HCT116 (cell line): ENCODE measurements around the gene ARMC12. TPM values are rescaled to one million over a fixed set of nuclear protein-coding genes. Genes with fewer than 3 reads are reported as not detected.
"Not testable (repeated sequence)": the region's sequence is repeated elsewhere in the genome, so short reads cannot be mapped to it uniquely, and the experiment has no call there.

Experiments used
- ATAC-seq: fragments of 200-7000 bp; cut with Tn5 transposase; 2 replicates; pipeline ENCODE4 v1.9.1; 2020; ENCODE audit warnings: mild to moderate bottlenecking, moderate library complexity
- BruUV-seq: library from RNA; stranded (reverse); fragments of 400-500 nt; replicated peaks from 2 replicates; lab custom pipeline; 2021; lab: Mats Ljungman, UMichigan
- CTCF ChIA-PET: fragments of 300-600 bp; sonication (Branson Sonifier 250); formaldehyde crosslinking; loops from one replicate; lab custom pipeline; 2021; ENCODE audit warnings: antibody characterized with exemption; lab: Charles Lee
- POLR2A ChIA-PET: fragments of 300-600, 350-600 bp; sonication (Branson Sonifier 250); formaldehyde crosslinking; loops from one replicate; lab custom pipeline; 2021; ENCODE audit warnings: antibody characterized with exemption; lab: Charles Lee
- RAD21 ChIA-PET, 2 experiments: fragments of 300-600 bp; sonication (Branson Sonifier 250); formaldehyde crosslinking; loops; one replicate each; lab custom pipeline; 2023; ENCODE audit warnings: low total read pairs in 2 of 2; ENCODE audit not compliant: uncharacterized antibody in 2 of 2, unreplicated experiment in 2 of 2, low non-redundant PET in 1 of 2; lab: Charles Lee
- DNase-seq: peaks from one replicate; pipeline ENCODE4 v3.0.0-alpha.2; 2010; ENCODE audit warnings: low read depth, low spot score
- H2AFZ ChIP-seq: fragments of 200-600 bp; shearing (Covaris generic), sonication (generic); 2 replicates; pipeline ENCODE4 v1.6.1; 2017; ENCODE audit warnings: low read depth, mixed run types, mixed read lengths, antibody characterized with exemption, low read length; ENCODE audit not compliant: poor library complexity, severe bottlenecking
- H3K27ac ChIP-seq: 2 replicates; pipeline ENCODE4 v1.5.1; 2012; ENCODE audit warnings: low read depth, low read length
- H3K27me3 ChIP-seq: fragments of 200-600 bp; sonication (generic); 2 replicates; pipeline ENCODE4 v1.6.1; 2016; ENCODE audit warnings: mixed run types, low read length, mixed read lengths; ENCODE audit not compliant: insufficient read depth
- H3K36me3 ChIP-seq, 2 experiments: fragments of 200-500 bp in 1 of 2; fragments of 200-600 bp in 1 of 2; sonication (Bioruptor generic) in 1 of 2; sonication (generic) in 1 of 2; 2 replicates each; pipeline versions ENCODE4 v1.5.1 to v1.6.1; 2014 to 2016; ENCODE audit warnings: low read length in 2 of 2, inconsistent platforms in 1 of 2, mixed read lengths in 1 of 2, mixed run types in 1 of 2; ENCODE audit not compliant: insufficient read depth in 2 of 2, control insufficient read depth in 1 of 2
- H3K4me1 ChIP-seq, 2 experiments: fragments of 200-600 bp in 1 of 2; sonication (generic) in 1 of 2; 2 replicates each; pipeline versions ENCODE4 v1.5.1 to v1.6.1; 2012 to 2017; ENCODE audit warnings: low read length in 2 of 2, inconsistent platforms in 1 of 2, mild to moderate bottlenecking in 1 of 2, mixed read lengths in 1 of 2, mixed run types in 1 of 2, moderate library complexity in 1 of 2; ENCODE audit not compliant: insufficient read depth in 2 of 2, control insufficient read depth in 1 of 2
- H3K4me2 ChIP-seq: fragments of 200-600 bp; sonication (generic); 2 replicates; pipeline ENCODE4 v1.6.1; 2017; ENCODE audit warnings: mixed run types, low read length, mixed read lengths
- H3K4me3 ChIP-seq, 2 experiments: fragments of 200-600 bp in 1 of 2; sonication (generic) in 1 of 2; replicated peaks in 1 of 2; 2 replicates each; pipeline ENCODE4 v1.5.1; 2011 to 2016; ENCODE audit warnings: low read length in 2 of 2, control low read depth in 1 of 2, low read depth in 1 of 2, mild to moderate bottlenecking in 1 of 2, mixed read lengths in 1 of 2, mixed run types in 1 of 2
- H3K79me2 ChIP-seq: fragments of 200-600 bp; sonication (generic); 2 replicates; pipeline ENCODE4 v1.6.1; 2017; ENCODE audit warnings: mild to moderate bottlenecking, mixed run types, low read length, moderate library complexity, mixed read lengths; ENCODE audit not compliant: insufficient read depth
- H3K9ac ChIP-seq: fragments of 200-600 bp; sonication (generic); 2 replicates; pipeline ENCODE4 v1.6.1; 2016; ENCODE audit warnings: low read length, mixed read lengths
- H3K9me2 ChIP-seq: fragments of 200-600 bp; sonication (generic), shearing (Covaris generic); 2 replicates; pipeline ENCODE4 v1.6.1; 2017; ENCODE audit warnings: mixed run types, mild to moderate bottlenecking, moderate library complexity; ENCODE audit not compliant: insufficient read depth
- H3K9me3 ChIP-seq, 2 experiments: fragments of 200-500 bp in 1 of 2; fragments of 200-600 bp in 1 of 2; sonication (Bioruptor generic) in 1 of 2; sonication (generic) in 1 of 2; 2 replicates each; pipeline ENCODE4 v1.6.1; 2014 to 2017; ENCODE audit warnings: low read length in 2 of 2, mixed read lengths in 2 of 2, inconsistent platforms in 1 of 2, low read depth in 1 of 2, mild to moderate bottlenecking in 1 of 2, mixed run types in 1 of 2, moderate library complexity in 1 of 2; ENCODE audit not compliant: control insufficient read depth in 1 of 2, insufficient read depth in 1 of 2
- H4K20me1 ChIP-seq: fragments of 200-600 bp; sonication (generic), shearing (Covaris generic); 2 replicates; pipeline ENCODE4 v1.6.1; 2017; ENCODE audit warnings: mixed run types, mild to moderate bottlenecking, moderate library complexity; ENCODE audit not compliant: insufficient read depth
- CEBPB ChIP-seq: IDR thresholded peaks from 2 replicates; pipeline ENCODE4 v1.6.1; 2012; ENCODE audit warnings: low read depth
- POLR2AphosphoS5 ChIP-seq: IDR thresholded peaks from 2 replicates; pipeline ENCODE4 v1.6.1; 2011; ENCODE audit warnings: mild to moderate bottlenecking, low read depth, low read length, moderate library complexity
- SP1 ChIP-seq: IDR thresholded peaks from 2 replicates; pipeline ENCODE4 v1.6.1; 2012; ENCODE audit warnings: low read depth
- ZFX ChIP-seq: fragments of 450-650 bp; IDR thresholded peaks from 2 replicates; pipeline ENCODE4 v1.6.1; 2017
- intact Hi-C: fragments of 100-400 bp; cut with micrococcal nuclease; formaldehyde crosslinking; loops from 2 replicates; pipeline ENCODE4 v1.10.0; 2022
- total RNA-seq: library from RNA; stranded (reverse); gene quantifications from one replicate; pipeline ENCODE4 v1.2.1, GENCODE V29; 2021; ENCODE audit not compliant: unreplicated experiment
- TF ChIP-seq, protein P1 (sequence below): IDR thresholded peaks from 2 replicates; pipeline ENCODE4 v1.6.1; 2012
- TF ChIP-seq, protein P2 (sequence below): IDR thresholded peaks from 2 replicates; pipeline ENCODE4 v1.6.1; 2012

Gene ARMC12
- total RNA-seq, 1 experiment from 2014 or later, result 0.79 TPM

DNA sequence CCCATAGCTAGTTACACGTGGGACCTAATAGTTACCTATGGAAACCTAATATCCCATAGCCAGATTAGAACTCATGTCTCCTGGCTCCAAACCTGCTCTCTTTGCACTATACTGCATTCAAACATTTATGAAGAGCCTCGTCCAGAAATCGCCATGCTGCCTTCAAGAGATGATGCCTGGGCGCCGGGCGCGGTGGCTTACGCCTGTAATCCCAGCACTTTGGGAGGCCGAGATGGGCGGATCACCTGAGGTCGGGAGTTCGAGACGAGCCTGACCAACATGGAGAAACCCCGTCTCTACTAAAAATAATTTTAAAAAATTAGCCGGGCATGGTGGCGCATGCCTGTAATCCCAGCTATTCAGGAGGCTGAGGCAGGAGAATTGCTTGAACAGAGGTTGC lies 46.8 kb upstream of the ARMC12 start:
- RAD21 ChIA-PET, POLR2A ChIA-PET, H4K20me1 ChIP-seq, H3K9me2 ChIP-seq, BruUV-seq, H3K9me3 ChIP-seq, H3K9ac ChIP-seq, ATAC-seq, H3K4me2 ChIP-seq, DNase-seq, H3K36me3 ChIP-seq, H3K4me3 ChIP-seq, H3K27me3 ChIP-seq, H2AFZ ChIP-seq, H3K27ac ChIP-seq, intact Hi-C loops: not testable (repeated sequence)
- CTCF ChIA-PET, result interaction anchor here (0.9 kb wide), 1 partner anchor 46 kb away, joined by 3 read pairs; no protein-coding TSS in a partner anchor
- H3K79me2 ChIP-seq, result peaks cover 33% of the 10 kb centered on the region
- H3K4me1 ChIP-seq, result peaks cover 12 to 14% of the 10 kb centered on the region in 2 experiments; a peak in 3 of 4 replicates

DNA sequence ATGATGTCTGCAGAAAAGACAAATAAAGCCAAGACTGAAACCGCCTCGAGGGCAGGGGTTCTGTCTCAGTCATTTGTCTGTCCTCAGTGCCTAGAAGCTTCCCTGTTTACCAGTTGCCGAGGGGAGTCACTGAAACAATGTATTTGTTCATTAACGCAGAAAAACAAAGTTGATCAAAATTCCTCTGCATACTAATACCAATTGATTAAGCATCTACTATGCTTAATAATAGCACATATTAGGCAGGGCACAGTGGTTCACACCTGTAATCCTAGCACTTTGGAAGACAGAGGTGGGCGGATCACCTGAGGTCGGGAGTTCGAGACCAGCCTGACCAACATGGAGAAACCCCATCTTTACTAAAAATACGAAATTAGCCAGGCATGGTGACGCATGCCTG lies 46.3 kb upstream of the ARMC12 start:
- ChIA-PET POLR2A (no interaction called here), RAD21 (no interaction called here), CTCF (no interaction called here)
- ATAC-seq (no peak), DNase-seq (no peak)
- no peak overlapping the region for H3K4me2 ChIP-seq
- no peak overlapping the region for H3K27ac ChIP-seq
- H3K9me2 ChIP-seq, result no peaks in the 10 kb centered on the region
- H3K27me3 ChIP-seq, result no peaks in the 10 kb centered on the region
- BruUV-seq, result no TSS peak
- H2AFZ ChIP-seq, result no peak overlapping the region
- 0 out of 2 replicates have a peak, but pooled peaks cover 10% of the 10 kb centered on the region for H4K20me1 ChIP-seq
- H3K4me1 ChIP-seq, result peaks cover 12 to 14% of the 10 kb centered on the region in 2 experiments; a peak in 3 of 4 replicates
- no peaks in the 10 kb centered on the region for H3K36me3 ChIP-seq
- H3K4me3 ChIP-seq, result no peak overlapping the region
- intact Hi-C loops, result no loop called here
- peaks cover 28% of the 10 kb centered on the region for H3K79me2 ChIP-seq
- peaks cover 0 to 6% of the 10 kb centered on the region in 2 experiments; a peak in 2 of 4 replicates for H3K9me3 ChIP-seq
- TF ChIP-seq, protein P1, sequence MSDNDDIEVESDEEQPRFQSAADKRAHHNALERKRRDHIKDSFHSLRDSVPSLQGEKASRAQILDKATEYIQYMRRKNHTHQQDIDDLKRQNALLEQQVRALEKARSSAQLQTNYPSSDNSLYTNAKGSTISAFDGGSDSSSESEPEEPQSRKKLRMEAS, result no peak
- no peak for TF ChIP-seq POLR2AphosphoS5
- TF ChIP-seq, protein P2, sequence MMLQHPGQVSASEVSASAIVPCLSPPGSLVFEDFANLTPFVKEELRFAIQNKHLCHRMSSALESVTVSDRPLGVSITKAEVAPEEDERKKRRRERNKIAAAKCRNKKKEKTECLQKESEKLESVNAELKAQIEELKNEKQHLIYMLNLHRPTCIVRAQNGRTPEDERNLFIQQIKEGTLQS, result no peak
- no peak for TF ChIP-seq ZFX
- no peak for TF ChIP-seq CEBPB
- TF ChIP-seq SP1, result no peak
- no peak overlapping the region for H3K9ac ChIP-seq
